GM19239 (cell line): ENCODE data around the gene FXR2.
"Not testable (repeated sequence)": the region's sequence is repeated elsewhere in the genome, so short reads cannot be mapped to it uniquely, and the experiment has no call there.

Source experiments
- DNase-seq: peaks from one replicate; pipeline ENCODE4 v3.0.0; 2011; ENCODE audit warnings: low spot score; ENCODE audit not compliant: insufficient read length
- FAIRE-seq: peaks from 2 replicates; lab custom pipeline; 2011; peaks lifted over from hg19 to GRCh38; lab: Jason Lieb, UNC

The FXR2 gene

GRCh38 chr17:7614425-7615264, at the start of gene FXR2:
TSS of gene FXR2 (minus strand) at chr17:7614897. CDS start at chr17:7614532, 365 bp downstream.
- FAIRE-seq (peak; percentile 99), DNase-seq (peak; percentile 94)

GRCh38 chr17:7656958-7657609, 42.4 kb upstream of the FXR2 start:
- FAIRE-seq (no peak), DNase-seq (no peak)

GRCh38 chr17:7655541-7655840, 40.8 kb upstream of the FXR2 start:
- no peak for FAIRE-seq

GRCh38 chr17:7654832-7655540, 40.3 kb upstream of the FXR2 start:
- DNase-seq (no peak), FAIRE-seq (no peak)

More at GRCh38 chr17:7655541-7655840, 40.8 kb upstream of the FXR2 start:
- DNase-seq: no peak

GRCh38 chr17:7652388-7653356, 38.0 kb upstream of the FXR2 start:
- DNase-seq (no peak), FAIRE-seq (no peak)

- no peak for FAIRE-seq
- DNase-seq: no peak
These were observed 37.1 kb upstream of the FXR2 start for GRCh38 chr17:7651665-7652387.

- no peak for DNase-seq
- FAIRE-seq: no peak
These were observed 36.5 kb upstream of the FXR2 start for GRCh38 chr17:7651097-7651664.

- DNase-seq: peak; percentile 54
- no peak for FAIRE-seq
These were observed 35.9 kb upstream of the FXR2 start, which contains the start of gene ATP1B2 for GRCh38 chr17:7650509-7651096. TSS of gene ATP1B2 (plus strand) at chr17:7650926. CDS start at chr17:7651519, 593 bp downstream.

GRCh38 chr17:7647018-7647417, 32.3 kb upstream of the FXR2 start:
- FAIRE-seq: no peak
- no peak for DNase-seq

GRCh38 chr17:7646457-7646856, 31.8 kb upstream of the FXR2 start:
- FAIRE-seq: no peak

GRCh38 chr17:7644775-7645174, 30.1 kb upstream of the FXR2 start:
- FAIRE-seq: no peak
- no peak for DNase-seq

More at GRCh38 chr17:7646457-7646856, 31.8 kb upstream of the FXR2 start:
- DNase-seq: no peak

GRCh38 chr17:7641635-7642034, 26.9 kb upstream of the FXR2 start:
- FAIRE-seq, DNase-seq: not testable (repeated sequence)

- DNase-seq (no peak), FAIRE-seq (no peak)
These were observed 26.1 kb upstream of the FXR2 start for GRCh38 chr17:7640783-7641182.

- DNase-seq: no peak
- FAIRE-seq: no peak
These were observed 21.5 kb upstream of the FXR2 start for GRCh38 chr17:7636163-7636562.

- FAIRE-seq: no peak
These were observed 19.7 kb upstream of the FXR2 start for GRCh38 chr17:7634384-7634783.

GRCh38 chr17:7633093-7633492, 18.4 kb upstream of the FXR2 start:
- no peak for DNase-seq
- no peak for FAIRE-seq

More at GRCh38 chr17:7634384-7634783, 19.7 kb upstream of the FXR2 start:
- no peak for DNase-seq

GRCh38 chr17:7632492-7632894, 17.8 kb upstream of the FXR2 start:
- DNase-seq: peak; percentile 54
- peak; percentile 79 for FAIRE-seq
